HG03439 (cell line): Measurements from ENCODE around the gene NUP62.

Experiments
- ATAC-seq: cut with Tn5 transposase; IDR thresholded peaks from one replicate; pipeline ENCODE4 v1.9.1; 2021; ENCODE audit warnings: mild to moderate bottlenecking, moderate library complexity; ENCODE audit not compliant: unreplicated experiment

NUP62 gene

DNA sequence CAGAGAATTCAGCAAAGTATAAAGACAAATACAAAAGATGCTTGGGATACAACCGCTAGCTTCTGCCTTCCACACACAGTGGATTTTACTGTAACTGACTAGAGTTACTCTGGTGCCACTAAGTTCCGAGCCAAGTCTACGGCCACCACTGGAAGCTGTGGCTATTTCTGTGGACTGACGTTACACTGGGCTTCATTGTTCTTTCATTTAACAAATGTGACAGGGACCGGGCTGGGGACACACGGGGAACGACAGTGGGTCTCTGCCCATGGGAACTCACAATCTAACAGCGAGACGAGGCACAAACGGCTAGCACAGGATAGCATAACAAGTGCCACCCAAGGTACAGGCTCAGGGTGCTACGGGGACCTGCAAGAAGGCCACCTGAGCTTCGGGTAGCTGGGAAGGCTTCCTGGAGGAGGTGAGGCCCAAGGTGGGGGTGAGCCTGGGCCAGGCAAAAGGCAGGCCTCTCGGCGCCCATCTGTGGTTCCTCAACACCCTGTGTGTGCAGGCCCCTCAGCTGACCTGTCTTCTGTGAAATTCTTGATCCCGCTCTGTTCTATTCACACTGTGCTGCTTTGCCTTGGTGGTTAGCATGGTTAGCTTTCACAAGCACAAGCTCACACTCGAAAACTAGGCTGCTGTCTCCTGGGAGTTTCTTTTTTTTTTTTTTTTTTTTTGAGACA, 22.3 kb downstream of the NUP62 start:
- ATAC-seq = no peak

DNA sequence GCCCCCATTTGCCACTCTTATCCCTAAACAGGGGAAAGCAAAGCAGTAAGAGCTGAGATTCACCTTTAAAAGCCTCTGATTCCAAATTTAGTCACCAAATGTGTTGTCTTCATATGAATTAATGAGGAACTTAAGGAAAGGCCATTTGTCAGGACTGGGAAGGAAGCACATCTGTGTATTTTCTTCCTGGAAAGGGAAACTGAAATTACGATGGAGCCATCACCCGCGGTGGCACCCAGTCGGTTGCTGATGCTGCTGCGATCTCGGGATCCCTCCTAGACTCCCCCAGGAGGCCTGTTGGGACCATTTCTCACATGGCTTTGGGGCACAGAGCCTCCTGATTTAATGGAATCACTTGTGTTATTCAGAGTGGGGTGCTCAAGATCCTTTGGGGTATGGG, 25.2 kb downstream of the NUP62 start:
- no peak for ATAC-seq

DNA sequence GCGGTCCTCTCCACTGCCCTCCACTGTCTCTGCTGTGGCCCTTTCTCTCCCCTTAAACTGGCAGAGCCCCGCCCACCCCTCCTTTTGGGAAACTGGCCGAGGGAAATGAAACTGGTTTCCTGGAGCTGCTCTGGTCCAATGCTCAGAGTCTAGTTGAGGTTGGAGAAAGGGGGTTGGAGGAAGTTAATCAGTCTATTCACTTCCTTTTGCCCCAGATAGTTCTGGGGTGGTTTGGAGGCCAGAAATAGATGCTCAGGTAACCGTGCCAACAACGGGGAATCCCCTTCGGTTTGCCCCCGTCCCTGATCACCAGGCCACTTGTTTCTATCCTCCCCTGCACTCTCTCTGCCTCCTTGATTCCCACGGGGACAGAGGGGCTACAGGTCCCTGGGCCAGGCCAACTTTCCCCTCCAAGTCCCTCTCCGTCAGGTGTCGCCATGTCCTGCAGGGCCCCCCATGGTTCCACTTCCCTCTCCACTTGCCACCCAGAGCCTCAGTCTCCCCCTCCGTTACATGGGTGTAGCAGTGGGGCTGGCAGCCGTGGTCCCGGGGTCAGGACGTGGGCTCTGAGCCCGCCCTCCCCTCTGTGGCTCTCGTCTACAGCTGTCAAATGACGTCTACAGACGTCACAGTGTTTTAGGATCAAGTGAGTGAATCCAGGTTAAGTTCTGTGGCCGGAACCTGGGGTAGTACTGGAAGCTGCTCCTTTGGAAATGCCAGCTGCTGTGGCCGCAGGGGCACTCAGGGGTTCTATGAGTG, 32.3 kb downstream of the NUP62 start, which contains the start of gene IL4I1:
Gene IL4I1 (minus strand): TSS at position 25 of the 759 bp plus-strand sequence. CDS start 727 bp downstream, outside the sequence.
- ATAC-seq = peak; percentile 52

DNA sequence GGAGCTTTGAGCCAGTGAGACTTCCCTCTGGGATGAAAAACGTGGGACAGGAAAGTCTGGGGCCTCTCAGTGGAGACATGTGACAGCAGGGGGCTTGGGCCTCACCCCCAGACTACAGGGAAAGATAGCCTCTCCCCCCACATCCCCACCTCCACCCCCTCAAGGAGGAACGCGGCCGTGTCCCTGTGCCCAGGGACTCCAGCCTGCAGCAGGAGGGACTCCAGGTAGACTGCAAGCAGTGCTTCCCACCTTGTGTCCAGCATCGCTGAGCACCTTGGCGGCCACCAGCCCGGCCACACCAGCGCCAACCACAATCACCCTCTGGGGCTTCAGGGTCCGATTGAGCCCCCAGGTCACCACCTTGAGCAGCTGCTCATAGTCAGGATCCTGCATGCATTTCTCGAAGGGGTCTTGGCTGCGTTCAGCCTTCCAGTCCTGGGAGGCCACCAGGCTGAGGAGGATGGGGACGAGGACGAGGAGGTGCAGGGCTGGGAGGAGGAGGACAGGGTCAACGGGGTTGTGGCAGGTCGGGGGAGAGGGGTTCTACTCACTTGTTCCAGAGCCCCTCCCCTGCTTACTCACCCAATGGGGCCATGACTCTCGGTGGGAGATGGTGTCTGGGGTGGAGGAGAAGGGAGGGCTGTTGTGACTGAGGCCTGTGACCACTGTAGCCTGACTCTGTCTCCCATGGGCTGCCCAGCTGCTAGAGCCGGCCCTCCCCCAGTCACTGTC, 33.6 kb downstream of the NUP62 start:
- ATAC-seq = no peak

DNA sequence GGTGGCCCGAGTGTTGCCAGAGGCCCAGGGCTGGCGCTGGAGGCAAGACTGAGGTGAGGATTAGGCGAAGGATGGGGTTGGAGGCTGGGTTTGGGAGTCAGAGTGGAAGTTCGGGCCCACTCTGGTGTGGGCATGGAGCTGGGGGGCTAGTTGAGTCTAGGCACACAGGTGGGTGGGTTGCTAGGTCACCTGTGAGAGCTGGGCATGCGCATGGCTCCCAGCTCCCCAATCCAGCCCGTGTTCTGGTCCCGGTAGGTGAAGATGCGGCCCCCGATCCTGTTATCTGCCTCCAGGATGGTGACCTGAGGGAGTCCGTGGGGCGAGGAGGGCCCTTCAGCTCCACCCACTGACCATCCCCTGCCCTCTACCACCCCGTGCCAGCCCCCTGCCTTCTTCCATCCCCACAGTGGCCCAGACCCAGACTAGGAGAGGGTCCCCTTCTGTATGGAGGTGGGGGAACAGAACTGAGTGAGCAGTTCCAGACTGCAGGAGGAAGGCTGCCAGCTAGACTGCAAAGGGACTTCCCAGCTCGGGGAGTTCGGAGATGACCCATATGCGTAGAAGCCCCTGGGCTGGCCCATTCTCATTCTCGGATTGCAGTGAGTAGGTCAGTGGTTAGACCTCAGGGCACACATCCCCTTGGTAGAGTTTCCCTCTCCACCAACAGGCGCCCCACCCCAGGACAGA, 34.3 kb downstream of the NUP62 start:
- ATAC-seq = no peak

DNA sequence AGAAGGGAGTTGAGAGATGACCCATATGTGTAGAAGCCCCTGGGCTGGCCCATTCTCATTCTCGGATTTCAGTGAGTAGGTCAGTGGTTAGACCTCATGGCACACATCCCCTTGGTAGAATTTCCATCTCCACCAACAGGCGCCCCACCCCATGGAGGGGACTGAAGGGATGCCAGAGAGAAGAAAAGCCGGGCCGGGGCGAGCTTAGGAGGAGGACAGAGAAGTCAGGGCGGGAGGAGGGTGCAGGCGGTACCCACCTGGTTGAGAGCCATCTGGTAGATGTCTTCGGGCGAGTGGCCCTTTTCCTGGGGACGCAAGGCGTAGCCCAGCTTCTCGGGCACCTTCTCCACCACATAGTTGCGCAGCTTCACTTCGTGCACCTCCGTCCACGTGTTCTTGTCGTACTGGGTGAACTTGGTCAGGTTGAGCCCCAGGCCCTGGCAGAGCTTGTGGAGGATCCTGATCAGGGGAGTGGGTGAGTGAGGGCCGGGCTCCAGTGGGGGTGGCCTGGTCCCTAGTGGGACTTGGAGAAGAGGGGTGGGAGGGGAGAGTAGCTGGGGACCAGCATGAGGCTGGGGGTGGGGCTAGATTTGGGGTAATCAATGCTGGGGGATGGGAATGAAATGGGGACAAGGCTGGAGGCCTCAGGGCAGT, 35.2 kb downstream of the NUP62 start:
- no peak for ATAC-seq

DNA sequence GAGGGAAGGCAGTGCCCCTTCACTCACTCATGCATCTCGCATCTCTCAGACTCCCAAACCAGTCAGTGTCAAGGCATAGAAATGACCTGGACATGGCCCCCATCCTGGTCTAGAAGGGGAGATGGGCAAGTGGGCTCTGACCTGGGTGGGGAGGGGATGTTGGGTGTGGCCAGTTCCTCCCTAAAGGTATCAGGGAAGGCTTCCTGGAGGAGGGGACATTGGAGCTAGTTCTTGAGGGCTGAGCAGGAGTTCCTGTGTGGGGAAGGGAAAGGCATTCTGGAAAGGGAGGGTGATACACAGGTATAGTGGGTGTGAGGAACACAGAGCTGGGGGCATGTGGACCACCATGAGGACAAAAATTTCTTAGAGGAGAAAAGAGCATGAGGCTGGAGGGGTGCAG, 36.6 kb downstream of the NUP62 start:
- no peak for ATAC-seq

DNA sequence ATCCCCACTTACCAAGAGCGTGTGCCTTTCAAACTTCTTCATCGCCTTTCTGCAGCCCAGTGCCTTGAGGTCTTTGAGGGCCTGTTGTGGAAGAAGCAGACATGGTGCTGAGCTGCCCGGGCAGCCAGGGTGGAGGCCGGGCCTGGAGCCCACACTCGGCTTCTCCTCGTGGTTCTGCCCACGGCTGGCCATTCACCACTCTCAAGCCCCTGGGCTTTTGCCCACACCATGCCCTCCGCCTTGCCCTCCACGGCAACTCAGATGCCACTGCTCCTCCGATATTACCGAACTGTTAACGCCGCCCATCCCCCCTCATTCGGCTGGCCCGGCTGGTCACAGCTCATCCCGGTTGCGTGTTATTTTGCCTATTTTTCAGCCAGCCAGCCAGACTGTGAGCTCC, 37.9 kb downstream of the NUP62 start:
- no peak for ATAC-seq

DNA sequence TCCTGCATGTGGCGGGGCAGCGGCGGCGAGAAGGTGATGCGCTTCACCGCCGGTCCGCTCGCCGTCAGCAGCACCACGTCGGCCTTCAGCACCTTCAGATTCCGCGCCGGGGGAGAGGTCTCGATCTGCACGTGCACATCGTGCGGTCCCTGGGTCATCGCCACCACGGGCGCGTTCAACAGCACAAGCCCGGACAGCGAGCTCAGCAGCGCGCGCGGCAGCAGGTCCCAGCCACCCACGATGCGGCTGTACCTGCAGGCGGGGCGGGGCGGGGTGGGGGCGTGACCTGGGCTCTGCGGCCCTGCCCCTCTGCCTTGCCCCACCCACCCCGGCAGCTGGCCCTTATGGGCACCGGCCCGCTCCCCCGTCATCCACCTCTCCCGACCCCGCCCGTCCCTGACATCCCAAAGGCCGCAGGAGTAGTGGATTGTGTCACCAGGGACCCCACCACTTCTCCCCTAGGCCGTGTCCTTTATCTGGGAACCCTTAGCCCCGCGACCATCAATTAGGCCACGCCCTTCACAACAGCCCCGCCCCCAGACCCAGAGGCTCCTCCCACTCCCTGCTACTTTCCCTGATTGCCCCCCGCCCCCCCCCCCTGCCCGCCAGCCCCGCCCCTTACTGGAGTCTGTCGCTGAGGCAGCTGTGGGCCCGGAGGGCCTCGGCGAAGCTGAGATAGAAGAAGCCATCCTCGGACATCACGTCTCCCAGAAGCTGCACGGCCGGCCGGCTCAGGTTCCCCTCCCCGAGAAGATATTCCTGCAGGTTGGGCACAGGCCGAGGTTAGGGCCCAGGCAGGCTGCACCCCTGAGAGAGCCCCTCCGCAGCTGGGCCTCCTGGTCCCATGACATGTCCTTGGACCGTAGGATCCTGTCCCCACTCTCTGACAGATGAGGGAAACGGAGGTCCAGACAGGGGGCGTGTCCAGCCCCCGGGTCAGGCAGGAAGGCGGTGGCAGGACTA, 38.7 kb downstream of the NUP62 start:
- no peak for ATAC-seq

DNA sequence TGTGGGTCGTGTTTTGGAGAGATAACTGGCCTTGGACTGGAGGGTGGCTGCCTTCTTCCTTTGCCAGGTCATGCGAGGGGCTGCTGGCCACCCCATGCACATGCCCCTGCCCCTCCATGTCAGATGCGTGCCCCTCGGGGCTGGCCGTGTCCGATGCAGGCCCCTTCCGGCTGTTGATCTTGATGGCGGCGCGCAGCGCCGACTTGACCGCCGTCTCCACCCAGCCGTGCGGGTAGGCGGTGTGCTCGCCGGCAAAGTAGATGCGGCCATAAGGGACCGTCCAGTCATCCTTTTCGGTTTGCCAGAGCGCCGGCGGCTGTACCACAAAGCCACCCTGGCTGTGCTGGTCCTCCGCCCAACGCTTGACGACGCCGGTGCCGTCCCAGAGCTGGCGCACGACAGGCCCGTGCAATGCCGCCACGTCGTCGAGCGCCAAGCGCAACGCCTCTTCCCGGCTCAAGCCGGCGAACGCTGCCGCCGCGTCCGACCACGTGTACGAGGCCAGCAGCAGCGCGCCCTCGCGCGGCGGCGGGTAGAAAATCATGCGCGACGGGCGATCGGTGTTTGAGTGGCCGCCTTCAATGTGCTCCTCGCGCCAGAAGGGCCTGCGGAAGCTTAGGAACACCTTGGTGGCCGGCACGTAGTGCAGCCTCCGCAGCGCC, 39.5 kb downstream of the NUP62 start:
- ATAC-seq = no peak

DNA sequence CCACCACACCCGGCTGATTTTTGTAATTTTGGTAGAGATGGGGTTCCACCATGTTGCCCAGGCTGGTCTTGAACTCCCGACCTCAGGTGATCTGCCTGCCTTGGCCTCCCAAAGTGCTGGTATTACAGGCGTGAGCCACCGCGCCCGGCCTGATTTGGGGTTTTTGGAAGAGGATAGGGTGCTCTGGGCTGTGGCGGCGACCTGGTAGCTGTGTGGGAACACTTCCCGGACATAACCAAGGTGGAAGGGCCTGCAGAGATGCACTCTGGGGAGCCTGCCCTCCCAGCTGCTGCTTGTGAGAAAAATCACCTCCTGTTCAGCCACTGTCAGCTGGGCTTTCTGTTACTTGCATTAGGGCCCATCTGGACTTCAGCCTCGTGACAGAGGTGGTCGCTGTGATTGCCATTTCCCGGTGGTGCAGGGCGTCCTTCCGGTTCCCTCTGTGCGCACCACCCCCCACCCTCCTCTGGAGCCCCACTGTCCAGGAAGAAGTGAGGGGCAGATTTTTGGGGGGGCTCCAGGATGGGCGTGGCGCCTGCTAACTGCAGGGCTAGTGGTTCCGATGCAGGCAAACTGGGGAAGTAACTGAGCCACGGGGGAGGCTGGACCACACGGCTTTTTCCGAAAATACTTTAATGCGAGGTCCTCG, 40.1 kb downstream of the NUP62 start:
- no peak for ATAC-seq

DNA sequence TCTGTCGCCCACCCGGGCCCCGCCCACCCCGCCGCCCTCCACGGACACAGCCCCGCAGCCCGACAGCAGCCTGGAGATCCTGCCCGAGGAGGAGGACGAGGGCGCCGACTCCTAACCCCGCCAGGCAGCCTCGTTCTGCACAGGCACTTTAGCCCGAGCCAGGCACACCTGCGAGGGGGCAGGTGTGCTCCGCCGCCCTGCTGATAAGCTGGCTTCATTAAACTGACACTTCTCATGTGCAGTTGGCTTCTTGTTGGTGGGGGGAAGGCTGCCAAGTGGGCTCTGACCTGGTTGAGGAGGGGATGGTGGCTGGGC, 40.8 kb downstream of the NUP62 start:
- no peak for ATAC-seq

DNA sequence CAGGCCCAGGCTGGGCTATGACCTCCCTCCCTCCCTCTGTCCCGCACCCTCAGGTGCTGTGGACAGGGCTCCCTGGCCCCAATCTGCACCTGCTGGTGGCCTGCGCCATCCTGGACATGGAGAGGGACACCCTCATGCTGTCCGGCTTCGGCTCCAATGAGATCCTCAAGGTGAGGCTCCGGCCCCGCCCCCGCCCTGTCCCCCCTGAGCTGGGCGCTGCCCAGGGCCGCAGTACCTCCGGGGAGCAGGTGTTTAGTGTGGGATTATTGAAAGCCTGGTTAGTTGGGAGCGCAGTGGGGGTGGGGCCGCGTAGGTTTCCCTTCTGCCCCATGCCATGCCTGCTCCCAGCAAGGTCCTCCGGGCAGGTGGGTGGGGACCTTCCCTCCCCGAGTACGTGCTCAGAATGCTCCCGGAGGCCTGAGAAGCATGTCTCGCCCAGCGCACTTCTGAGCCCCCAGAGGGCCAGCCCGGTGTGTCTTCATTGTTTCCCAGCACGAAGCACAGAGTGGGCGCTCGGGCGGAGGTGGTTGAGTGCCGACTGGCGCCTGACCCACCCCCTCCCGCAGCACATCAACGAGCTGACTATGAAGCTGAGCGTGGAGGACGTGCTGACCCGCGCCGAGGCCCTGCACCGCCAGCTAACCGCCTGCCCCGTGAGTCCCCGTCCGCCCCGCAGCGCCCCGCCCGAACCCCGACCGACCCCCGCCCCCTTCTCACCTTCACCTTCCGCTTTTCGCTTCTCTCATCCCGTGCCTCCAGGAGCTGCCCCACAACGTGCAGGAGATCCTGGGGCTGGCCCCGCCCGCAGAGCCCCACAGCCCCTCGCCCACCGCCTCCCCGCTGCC, 41.4 kb downstream of the NUP62 start:
- ATAC-seq = no peak

DNA sequence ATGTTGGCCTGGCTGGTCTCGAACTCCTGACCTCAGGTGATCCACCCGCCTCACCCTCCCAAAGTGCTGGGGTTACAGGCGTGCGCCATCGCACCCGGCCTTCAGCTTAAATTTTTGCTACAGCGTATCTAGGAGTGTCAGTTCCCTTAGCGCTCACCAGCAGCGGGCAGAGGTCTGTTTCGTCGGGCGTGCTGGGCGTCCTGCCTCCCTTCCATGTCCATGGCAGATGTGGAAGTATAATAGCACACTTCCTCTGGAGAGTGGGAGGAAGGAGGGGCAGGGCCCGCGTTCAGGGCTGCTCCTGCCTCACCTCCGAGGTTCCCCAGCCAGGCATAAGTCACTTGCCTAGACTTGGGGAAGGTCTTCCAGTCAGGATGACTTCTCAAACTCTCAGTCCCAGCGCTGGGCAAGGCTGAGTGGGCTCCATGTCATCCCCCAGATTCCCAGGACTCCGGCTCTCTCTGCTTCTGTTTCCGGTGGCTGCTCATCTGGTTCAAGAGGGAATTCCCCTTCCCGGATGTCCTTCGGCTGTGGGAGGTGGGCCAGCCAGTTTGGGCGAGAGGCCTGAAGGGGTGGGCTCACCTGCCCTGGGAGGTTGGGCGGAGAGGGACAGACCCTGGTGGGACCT, 42.2 kb downstream of the NUP62 start:
- ATAC-seq = no peak

DNA sequence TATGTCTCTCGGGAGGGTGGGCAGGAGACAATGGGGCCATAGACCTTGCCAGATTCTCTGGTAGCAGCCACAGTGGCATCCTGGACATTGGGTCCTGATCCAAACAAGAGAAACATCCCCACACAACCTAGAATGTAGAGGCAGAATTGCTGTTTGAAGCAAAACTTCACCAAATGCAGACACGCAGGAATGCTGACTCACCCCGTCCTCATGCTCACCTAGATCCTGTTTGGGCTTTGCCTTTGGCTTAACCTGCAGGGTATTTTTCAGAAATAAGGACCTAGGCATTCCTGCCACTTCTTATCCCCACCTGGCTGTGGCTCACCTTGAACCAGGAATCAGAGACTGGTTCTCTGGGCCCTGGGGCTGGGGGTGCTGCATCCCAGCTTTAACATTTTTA, 44.5 kb downstream of the NUP62 start:
- no peak for ATAC-seq

DNA sequence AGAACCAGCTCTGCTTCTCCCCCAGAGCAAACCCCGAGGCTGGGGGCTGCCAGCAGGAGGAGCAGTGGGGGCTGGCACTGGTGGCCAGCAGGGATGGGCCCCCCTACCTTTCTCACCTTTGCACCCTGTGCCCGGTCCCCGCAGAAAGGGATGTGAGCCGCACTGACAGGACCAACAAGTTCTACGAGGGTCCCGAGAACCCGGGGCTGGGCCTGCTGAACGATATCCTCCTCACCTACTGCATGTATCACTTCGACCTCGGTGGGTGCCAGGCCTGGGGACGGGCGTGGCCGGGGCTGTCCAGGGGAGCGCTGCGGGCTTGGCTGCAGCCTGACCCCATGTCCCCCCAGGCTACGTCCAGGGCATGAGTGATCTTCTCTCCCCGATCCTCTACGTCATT, 45.2 kb downstream of the NUP62 start:
- ATAC-seq = no peak

DNA sequence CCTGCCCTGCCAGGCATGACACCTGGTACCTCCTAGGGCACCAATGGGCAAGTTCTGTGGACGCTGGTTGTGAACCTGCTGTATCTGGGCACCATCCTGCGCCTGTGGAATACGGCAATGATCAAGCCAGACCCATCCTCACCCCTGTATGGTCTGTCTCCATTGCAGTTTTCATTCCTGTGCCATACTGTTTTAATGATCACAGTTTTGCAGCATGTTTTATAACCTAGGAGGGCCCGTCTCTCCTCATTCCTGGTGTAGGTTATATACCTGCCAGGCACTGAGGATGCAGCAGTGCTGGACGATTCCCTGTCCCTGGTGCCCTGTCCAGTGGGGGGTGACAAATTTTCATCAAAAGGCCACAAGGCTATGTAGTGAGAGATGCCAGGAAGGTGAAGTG, 46.2 kb downstream of the NUP62 start:
- no peak for ATAC-seq
